Raji (cell line): ENCODE data around the gene GMEB2.

Source experiments
- POLR2A ChIP-seq: IDR thresholded peaks from 2 replicates; pipeline ENCODE4 v1.6.1; 2011; ENCODE audit warnings: low read depth, low read length, control low read depth; ENCODE audit not compliant: insufficient read depth

The GMEB2 gene

GRCh38 chr20:63574829-63575743 lies 51.8 kb downstream of the GMEB2 start:
- no peak for TF ChIP-seq POLR2A

GRCh38 chr20:63574156-63574828 lies 52.6 kb downstream of the GMEB2 start, which contains the start of gene HELZ2:
TSS of gene HELZ2 (minus strand) at chr20:63574239. CDS start at chr20:63572385, 1,854 bp downstream.
- 0 out of 2 replicates have a peak, but pooled peaks have one; percentile 30 for TF ChIP-seq POLR2A

GRCh38 chr20:63573647-63574131 lies 53.2 kb downstream of the GMEB2 start:
- no peak for TF ChIP-seq POLR2A

- no peak for TF ChIP-seq POLR2A
Measured at GRCh38 chr20:63572788-63573646, 53.9 kb downstream of the GMEB2 start.

- TF ChIP-seq POLR2A = no peak
Measured at GRCh38 chr20:63572071-63572787, 54.7 kb downstream of the GMEB2 start.

DNA sequence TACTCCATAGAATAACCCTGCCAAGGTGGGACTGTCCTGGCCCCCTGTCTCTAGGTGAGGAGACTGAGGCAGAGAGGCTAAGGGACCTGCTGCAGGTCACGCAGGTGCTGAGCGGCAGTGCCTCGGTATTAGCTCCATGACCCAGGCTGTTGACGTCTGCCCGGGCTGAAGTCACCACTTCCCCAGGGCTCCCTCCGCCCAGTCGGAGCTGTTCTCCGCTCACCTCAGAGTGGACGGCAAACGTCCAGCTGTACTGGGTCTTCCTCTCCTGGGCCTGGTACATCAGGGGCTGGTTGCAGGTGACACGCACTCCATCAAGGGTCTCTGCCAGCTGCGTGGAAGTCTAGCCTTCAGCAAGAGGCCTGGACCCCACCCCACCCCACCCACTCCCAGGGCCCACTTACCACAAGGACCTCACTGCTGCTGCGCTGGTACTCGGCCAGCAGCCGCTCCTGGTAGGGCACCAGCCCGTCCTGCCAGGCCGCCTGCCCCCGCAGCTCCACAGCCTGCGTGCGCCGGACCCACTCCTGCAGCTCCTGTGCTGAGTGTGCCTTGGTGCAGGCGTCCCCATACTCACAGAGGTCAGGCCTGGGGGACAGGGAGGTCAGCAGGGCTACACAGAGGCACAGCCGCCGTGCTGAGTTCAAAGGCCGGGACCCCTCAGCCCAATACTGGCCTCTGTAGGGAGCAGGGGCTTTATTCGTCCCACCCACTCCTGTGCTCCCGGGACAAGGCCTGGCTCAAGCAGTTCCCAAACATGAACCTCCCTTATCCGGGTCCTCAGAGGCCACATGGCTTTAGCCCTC lies 56.4 kb downstream of the GMEB2 start:
- TF ChIP-seq POLR2A = no peak

DNA sequence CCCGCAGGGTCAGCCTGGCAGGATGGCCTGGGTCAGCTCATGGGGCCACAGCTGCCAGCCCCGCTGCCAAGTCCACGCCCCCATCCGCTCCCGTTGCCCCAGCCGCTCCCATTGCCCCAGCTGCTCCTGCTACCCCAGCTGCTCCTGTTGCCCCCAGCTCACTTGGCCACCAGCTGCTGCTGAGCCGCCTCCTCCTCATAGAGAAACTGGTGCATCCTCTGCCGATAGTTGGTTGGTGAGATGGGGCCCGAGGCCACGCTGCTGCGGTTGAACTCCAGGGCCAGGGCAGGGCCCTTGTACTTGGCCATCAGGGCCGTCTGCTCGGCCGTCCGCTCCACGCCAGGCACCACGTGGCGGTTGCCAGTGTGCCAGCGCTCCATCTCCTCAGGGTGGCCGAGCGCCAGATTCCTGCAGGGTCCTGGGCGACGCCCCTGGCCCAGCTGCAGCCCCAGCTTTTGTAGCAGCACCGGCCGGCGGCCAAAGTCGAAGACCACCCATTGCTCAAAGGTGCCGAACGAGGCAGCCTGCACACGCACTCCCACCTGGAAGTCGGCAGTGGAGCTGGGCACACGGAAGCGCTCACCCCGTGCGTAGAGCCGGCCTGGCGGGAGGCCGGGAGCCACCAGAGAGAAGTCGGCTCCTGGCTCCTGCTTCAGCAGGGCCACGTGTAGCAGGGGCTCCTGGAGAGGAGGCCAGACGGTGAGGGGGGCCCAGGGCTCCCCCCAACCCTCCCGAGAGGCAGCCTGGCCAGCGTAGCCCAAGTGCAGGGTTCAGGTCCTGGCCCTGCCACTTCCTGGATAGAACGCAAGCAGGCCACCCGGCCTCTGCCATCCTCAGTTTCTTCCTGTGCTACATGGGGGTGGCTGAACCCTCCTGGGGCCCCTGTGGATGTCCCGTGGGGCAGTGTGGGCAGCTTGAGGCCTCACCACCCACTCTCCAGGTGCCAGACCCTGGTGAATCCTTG lies 57.6 kb downstream of the GMEB2 start:
- TF ChIP-seq POLR2A = no peak

DNA sequence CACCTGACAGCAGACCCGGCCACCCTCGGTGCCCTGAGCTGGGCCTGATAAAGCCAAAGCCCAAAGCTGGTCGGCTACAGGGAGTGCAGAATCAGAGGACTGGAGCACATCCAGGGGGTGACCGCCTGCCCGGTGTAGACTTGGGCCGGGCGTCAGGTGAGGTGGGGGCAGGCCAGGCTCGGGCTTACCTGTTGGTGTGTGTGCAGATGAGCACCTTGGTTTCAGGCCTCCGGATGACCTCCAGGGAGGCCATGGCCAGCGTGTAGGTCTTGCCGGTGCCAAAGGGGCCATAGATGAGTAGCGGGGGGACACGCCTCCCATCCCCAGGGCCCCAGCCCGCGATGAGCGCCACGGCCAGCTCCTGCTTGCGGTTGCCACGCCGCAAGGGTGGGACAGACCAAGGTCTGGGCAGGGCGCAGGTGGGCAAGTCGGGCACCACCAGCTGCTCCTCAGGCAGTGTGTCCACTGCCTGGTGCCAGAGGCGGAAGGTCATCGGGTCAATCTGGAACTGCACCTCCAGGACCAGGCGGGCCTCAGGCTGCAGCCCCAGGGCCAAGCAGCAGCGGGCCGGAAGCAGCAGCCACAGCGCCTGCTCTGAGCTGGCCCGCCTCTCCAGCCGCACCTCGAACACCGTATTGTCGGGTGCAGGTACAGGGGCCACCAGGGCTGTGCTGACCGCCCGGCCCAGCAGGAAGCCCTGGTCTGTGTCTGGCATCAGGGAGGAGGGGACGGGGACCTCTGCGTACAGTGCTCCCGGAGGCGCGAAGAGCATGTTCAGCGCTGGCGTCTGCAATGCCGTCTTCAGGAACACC lies 58.5 kb downstream of the GMEB2 start:
- no peak for TF ChIP-seq POLR2A

DNA sequence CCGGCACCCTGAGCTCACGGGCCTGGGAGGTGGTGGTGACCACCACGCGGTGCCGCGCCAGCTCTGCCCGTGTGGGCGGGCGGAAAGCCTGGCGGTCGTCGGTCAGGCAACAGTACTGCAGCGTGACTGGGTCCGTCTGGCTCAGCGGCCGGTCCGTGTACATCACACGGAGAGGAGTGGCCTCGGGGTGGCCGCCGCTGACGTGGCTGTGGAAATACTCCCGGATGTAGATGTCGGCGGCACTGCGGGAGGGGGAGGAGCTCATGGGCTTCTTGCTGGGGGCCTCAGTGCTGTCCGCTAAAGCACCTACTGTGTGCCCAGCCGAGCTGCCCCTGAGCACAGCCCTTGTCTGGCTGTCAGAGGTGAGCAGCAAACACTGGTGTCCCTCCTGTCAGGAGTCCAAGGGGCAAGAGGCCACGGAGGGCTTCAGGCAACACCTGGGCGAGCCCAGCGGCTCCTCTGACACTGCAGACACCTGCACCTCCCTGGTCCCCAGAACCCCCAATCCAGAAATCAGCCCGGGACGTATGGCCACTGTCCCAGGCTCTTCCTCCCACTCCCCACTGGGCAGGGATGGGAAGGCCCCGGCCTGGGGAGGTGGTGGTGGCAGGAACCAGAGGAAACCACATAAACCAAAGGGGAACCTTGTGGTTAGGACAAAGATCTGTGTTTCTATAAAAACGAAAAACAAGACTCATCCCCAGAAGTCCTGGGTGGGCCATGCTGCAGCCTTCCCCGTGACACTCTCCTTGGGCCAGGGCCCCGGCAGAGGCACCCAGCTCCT lies 59.3 kb downstream of the GMEB2 start:
- no peak for TF ChIP-seq POLR2A

DNA sequence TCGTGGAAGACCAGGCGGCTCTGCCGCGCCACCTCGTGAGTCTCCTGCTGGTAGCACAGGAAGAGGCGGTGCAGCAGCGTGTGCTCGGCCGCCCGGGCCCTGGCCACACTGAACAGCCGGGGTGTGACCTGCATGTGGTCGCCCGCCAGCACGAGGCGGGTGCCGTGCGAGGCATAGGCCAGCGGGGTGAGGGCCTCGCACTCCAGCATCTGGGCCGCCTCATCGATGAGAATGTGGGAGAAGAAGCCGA lies 59.8 kb downstream of the GMEB2 start:
- TF ChIP-seq POLR2A = no peak
